HG02623 (cell line): ENCODE measurements around the gene EMP2.
"Not testable (repeated sequence)": the region's sequence is repeated elsewhere in the genome, so short reads cannot be mapped to it uniquely, and the experiment has no call there.

Source experiments
- ATAC-seq: cut with Tn5 transposase; IDR thresholded peaks from one replicate; pipeline ENCODE4 v1.9.1; 2021; ENCODE audit warnings: moderate library complexity; ENCODE audit not compliant: unreplicated experiment

The EMP2 gene

DNA sequence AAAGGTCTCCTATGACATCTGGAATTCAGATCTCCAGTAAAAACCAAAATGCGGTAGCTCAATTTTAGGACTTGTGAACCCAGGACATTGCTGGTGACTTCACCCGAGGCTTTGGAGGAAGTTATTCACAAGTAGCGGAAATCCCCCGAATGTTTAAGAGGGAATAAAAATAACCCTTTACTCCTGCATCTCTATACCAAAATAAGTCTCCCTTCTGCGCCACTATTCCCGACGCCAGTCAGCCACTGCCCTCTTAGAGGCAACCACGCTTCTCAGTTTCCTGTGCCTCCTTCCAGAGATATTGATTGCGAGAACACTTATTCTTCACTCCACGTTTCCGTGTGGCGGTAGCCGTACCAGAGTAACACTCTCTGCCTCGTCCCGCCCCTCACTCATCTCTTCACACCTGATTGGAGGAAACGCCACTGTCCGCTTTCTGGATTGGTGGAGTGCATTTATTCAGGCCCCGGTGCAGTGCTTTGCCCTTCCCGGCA, 27.4 kb downstream of the EMP2 start:
- ATAC-seq, result peak; percentile 98

DNA sequence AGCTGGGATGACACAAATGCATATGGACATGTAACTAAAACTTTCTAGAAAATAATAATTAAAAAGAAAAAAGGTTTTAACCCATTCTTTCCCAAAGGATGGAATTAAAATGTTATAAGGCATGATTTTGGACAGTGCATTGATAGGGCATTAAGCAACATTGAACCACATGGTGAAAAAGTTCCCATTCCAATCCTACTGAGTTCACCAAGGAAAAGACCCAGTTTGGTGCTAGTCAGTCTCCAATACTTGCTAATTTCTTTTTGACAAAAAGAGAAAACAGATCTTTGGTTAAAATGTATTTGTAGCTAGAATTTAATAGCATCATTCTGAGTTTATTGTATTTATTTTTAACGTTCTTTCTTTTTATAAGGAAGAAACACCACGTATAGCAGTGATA, 28.1 kb downstream of the EMP2 start:
- ATAC-seq, result no peak

DNA sequence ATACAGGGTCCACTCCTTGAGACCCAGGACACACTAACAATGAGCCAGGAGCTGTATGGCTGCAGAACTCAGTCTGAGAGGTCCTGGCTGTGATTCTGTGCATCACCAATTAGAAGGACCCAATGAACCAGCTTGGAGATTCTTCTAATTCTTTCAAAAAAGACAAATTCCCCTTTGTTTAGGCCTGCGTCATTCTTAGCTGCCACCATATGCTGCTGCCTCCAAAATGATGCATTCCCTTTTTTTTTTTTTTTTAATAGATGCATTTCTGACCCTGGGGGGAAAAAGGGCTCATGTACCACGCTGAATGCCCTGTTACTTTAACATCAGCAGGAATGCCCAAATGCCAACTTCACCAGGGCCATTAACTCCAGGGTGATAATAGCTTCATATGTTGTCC, 28.5 kb downstream of the EMP2 start:
- no peak for ATAC-seq

DNA sequence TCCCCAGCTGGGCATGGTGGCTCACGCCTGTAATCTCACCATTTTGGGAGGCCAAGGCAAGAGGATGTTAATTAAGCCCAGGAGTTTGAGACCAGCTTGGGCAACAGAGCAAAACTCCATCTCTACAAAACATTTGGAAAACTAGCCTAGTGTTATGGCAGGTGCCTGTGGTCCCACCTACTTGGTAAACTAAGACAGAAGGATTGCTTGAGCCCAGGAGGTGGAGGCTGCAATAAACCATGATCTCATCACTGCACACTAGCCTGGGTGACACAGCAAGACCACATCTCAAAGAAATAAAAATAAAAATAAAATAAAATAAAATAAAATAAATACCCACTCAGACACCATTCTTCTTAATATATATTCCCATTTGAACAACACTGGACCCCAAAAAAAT, 32.0 kb downstream of the EMP2 start:
- no peak for ATAC-seq

DNA sequence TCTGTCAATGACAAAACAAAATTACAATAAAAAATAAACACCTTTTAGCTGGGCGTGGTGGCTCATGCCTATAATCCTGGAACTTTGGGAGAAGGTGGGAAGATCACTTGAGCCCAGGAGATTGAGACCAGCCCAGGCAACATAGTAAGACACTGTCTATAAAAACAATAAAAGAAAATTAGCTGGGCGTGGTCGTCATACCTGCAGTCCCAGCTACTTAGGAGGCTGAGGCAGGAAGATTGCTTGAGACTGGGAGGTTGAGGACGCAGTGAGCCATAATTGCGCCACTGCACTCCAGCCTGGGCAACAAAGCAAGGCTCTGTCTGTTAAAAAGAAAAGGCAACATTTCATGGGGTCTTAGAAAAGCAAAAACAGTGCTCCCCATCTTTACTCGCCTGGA, 32.7 kb downstream of the EMP2 start:
- no peak for ATAC-seq

DNA sequence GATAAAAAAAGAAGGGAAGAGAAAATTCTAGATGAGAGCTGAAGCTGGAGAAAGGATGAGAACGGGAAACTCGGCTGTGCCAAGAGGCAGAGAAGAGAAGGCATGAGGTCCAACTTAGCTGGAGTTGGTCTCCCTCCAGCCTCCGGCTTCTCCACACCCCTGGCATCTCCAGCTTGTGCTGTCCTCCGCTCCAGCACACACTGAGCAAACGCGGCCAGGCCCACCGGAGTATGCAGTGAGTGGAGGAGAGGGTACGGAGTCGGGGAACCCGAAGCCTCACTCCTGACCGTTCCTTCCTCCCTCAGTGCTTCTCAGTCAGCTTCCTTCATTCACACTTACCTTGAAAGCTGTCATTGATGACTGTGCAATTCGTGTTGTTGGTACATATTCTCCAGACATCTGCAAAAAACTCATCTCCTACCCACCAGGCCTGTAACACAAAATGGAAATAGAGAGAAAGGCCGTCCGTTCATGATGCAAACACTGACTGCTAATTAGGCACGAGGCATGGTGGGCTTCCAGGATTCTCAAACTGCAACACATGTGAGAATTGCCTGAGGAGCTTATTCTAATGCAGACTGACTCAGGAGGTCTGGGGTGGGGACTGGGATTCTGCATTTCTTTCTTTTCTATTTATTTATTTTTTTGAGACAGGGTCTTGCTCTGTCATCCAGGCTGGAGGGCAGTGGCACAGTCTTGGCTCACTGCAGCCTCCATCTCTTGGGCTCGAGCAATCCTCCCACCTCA, 37.0 kb downstream of the EMP2 start:
- no peak for ATAC-seq

DNA sequence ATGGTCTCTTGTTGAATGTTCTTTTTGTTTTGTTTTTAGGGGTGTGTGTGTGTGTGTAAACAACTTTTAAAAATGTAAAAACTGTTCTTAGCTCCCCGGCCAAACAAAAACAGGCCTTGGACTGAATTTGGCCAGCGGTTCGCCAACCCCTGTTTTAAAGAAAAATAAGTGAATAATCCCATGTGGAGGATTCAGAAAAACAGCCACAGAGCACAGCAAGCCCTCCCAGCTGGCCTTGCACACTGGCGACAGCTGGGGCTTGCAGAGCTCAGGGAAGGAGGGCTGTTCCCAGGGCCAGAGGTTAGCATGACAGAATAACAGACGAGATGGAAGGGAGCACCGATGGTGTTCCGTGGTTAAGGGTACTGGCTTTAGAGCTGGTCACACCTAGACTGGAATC, 39.0 kb downstream of the EMP2 start:
- no peak for ATAC-seq

DNA sequence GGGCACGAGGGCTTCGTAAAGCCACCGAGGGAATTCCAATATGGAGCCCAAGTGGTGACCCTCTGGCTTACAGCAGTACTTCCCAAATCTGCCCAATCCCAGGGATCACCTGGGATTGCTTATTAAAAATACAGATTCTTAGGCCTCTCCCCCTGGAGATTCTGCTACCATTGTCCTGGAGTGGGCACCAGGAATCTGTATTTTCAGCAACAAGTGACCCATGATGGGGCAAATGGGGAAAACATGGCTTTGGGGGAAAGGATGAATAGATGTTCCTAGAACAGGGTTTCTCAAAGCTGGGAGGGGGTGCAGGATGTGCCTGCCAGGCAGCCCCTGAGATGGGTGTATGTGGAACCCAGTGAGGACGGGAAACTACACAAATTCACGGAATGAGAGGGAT, 40.6 kb downstream of the EMP2 start:
- ATAC-seq, result no peak

DNA sequence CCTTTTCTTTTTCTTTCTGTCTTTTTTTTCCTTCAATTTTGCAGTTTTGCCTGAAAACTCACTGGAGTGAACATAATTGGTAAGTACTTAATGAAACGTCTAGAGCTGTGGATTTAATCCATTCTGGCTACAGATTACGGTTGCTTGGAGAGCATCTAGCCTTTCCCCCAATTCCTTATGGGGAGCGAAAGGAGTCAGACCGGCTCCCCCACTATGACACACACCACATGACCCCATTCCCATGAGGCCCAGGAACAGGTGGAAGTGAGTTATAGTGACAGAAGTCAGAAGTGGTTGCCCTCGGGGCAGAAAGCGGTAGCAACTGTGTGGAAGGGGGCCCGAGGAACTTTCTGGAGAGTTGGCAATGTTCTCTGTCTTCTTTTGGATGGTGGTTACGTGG, 41.2 kb downstream of the EMP2 start:
- ATAC-seq, result no peak

DNA sequence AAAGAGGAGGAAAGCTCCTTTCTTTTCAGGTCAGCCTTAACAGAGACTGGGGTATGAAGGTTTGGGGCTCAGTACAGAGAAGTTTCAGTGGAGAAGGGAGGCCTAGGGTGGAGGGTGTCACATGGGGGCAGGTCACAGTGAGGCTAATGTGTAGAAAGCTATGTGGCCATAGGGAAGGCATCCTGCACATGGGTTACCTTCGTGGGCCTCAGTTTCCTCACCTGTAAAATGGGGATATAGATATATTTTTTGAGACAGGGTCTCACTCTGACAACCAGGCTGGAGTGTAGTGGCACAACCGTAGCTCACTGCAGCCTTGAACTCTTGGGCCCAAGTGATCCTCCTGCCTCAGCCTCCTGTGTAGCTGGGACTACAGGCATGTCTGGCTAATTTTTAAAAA, 41.8 kb downstream of the EMP2 start:
- no peak for ATAC-seq

DNA sequence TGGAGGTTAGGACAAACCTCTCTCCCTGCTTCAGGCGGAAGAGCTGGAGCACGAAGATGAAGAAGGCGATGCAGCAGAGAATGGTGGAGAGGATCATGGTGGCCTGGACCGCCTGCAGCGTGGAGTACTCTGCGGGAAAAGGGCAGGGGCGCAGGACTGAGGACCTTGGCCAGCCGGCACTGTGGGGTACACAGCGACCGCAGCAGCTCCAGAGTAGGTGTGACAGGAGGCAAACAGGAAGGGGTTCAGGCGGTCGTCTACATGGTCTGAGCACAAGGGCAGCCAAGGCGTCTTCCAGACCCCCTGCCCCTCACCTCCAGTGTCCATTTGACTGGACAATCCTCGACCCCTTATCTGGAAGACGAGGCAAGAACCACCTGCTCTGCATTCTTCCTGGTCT, 42.5 kb downstream of the EMP2 start:
- no peak for ATAC-seq

DNA sequence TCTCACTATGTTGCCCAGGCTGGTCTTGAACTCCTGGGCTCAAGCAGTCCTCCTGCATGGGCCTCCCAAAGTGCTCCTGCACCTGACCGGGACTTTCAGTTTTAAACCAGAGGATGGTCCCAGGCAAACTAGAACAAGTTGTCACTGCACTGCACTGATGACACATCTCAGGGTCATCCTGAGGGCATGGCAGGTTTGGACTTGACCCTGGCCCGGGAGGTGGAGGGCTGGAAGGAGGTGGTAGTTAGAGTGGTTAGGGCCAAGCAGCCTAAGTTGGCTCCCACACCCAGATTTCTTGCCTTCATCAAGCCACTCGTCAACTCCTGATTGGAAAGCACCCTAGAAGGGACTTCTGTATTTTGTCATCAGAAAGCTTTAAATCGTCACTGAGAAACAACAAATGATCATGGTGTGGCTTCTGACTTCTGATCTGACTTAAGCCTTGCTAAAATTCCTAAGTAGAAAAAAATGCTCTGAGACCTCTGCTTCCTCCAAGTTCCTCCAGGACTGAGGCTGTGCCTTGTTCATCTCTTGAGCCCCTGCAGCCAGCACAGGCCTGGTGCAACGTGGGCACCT, 43.5 kb downstream of the EMP2 start:
- ATAC-seq, result no peak

DNA sequence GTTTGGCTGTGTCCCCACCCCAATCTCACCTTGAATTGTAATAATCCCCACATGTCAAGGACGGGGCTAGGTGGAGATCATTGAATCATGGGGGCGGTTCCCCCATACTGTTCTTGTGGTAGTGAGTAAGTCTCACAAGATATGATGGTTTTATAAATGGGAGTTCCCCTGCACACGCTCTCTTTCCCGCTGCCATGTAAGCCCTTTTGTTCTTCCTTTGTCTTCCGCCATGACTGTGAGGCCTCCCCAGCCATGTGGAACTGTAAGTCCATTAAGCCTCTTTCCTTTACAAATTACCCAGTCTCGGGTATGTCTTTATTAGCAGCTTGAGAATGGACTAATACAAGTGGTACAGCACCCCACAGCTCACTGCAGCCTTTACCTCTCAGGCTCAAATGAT, 44.1 kb downstream of the EMP2 start:
- not testable (repeated sequence) for ATAC-seq

DNA sequence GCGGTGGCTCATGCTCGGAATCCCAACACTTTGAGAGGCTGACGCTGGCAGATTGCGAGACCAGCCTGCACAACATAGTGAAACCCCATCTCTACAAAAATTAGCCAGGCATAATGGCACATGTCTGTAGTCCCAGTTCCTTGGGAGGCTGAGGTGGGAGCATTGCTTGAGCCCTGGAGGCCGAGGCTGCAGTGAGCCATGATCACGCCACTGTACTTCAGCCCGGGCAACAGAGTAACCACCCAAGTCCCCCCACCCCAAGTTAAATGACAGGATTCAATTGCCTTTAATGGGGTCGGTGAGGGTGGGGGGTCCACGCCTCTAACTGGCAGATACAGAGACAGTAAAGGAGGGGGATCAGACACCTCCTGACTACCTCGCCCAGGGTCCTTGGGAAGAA, 44.9 kb downstream of the EMP2 start:
- no peak for ATAC-seq

DNA sequence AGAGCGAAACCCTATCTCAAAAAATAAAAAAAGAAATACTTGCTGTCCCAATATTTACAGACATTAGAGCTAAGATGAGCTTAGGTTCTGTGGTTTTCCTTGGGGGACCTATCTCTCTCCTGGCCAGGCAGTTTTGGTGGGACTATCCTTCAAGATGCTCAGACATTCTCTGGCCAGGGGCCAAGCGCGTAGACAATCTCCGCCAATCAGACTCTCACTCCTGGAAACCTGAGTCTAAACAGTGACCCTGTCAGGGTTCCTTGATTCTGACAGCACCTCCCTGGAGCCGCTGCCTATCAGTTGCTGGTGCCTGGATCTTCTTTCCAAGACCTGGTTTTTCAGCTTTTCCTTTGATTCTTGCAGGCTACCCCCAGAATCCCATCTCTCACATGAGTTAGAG, 45.6 kb downstream of the EMP2 start:
- ATAC-seq, result no peak

DNA sequence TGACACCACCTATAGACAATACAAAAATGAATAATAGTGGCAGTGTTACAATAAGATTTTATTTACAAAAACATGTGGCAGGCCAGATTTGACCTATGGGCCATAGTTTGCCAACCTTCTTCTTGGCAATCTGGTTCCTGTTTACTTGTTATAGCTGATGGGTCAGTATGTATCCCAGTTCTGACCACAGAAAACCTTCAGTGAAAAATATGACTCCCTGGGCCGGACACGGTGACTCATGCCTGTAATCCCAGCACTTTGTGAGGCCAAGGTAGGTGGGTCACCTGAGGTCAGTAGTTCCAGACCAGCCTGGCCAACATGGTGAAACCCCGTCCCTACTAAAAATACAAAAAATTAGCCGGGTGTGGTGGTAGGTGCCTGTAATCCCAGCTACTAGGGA, 46.8 kb downstream of the EMP2 start:
- ATAC-seq, result not testable (repeated sequence)

DNA sequence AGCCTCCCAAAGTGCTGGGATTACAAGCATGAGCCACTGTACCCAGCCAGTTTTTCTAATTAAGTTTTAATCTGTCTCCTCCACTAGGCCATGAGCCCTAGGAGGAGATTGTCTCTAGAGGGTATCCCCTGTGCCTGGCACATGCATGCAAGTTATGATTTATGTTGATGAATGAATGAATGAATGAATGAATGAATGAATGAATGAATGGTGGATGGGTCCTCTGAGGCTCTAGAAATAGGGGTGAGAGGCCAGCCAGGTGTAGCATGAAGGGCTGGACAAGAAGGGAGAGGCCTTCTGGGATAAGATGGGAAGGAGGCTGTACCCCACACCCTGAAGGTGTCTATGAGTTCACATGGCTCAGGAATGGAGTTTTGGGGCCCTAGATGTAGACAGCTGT, 48.8 kb downstream of the EMP2 start:
- no peak for ATAC-seq

DNA sequence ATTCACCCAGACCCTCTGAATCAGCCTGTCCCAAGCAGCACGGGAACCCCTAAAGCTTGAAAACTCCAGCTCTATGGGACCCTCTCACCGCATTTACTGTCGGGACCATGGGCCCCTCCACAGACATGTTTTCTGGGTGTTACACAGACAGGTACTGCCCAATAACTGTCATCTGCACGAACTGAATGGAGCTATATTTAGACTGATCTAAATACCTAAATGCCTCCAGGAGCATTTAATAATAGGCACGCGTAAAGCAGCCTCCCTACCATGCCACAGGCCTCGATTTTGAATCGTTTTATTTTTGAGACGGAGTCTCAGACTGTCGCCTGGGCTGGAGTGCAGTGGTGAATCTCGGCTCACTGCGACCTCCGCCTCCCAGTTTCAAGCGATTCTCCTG, 49.7 kb downstream of the EMP2 start:
- ATAC-seq, result no peak

DNA sequence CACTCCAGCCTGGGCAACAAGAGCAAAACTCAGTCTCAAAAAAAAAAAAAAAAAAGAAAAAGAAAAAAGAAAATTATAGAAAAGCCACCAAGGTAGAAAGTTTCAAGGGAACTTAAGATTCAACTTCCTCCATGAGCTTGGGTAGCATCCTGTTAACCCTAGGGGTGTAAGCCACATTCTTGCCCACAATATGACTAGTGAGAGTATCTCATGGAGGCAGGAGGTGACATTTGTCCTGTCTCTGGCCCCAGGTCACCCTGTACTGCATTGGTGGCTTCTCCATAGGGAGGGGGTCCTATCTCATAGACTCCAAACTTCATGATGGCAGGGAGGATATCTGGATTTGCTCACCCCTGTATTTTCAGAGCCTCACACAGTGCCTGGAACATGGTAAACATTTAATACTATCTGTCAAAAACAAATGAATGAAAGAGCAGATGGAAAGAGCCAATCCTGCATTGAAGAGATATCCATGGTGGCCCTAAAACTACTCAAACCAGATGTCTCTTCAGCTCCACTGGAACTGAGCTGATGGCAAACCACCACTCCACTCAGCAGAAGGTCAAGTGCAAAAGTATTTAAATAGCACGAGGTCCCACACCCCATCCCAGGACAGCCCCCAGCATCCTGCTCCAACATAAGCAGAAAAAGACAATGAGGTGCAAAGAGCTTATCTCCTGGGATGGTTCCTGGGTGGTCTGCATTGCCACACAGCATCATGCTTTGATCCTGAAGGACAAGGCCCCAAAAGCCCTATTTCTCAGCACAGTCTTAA, 50.3 kb downstream of the EMP2 start:
- no peak for ATAC-seq

DNA sequence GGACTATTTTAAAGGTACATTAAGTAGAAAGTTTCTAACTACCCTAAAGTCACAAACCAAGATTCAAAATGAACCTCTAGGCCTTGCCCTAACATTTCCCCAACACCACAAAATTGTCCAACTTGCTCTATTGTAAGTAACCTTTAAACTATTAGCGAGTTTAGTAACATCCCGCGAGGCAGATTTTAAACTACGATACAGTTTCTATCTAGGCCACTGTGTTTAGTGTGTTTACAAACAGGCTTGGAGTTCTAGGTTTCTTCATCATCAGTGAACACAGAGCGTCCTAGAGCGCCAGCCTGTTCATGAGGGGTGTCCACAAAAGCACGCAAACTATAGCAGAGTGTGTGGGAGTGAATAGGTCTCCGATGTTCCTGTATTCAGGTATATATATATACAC, 51.8 kb downstream of the EMP2 start:
- ATAC-seq, result no peak

DNA sequence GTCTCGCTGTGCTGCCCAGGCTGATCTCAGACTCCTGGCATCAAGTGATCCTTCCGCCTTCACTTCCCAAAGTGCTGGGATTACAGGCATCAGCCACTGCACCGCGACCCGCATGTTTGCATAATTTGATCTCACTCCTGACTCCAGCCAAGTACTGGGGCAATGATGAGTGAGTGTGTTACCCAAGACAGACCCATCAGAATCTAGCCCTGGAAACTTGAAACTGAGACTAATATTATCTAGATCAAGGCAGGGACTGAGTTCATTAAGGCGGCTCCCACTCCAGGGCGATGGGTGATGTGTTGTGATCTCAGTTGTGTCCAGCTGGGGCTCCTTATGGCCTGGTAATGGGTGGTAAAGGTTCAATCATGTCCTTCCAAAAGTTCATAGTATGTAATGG, 53.4 kb downstream of the EMP2 start:
- no peak for ATAC-seq

DNA sequence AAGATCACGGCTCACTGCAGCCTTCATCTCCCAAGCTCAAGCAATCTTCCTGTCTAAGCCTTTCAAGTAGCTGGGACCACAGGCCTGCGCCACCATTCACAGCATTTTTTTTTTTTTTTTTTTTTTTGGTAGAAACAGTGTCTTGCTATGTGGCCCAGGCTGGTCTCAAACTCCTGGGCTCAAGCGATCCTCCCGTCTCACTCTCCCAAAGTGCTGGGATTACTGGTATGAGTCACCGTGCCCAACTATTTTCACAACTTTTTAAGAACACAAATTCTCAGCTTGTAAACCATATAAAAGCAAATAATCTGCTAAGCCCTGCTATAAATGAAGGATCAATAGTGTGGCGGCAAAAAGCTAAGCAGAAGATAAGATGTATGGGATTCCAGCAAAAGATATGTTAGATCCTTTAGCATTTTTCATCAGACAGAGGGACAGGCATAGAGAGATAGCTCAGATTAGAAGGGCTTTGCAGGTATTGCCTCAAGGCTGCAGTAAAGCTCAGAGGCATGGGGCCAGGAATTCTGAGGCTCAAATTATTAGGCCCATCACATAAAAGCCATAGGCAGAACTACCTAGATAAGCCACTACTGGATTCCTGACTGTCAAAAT, 55.1 kb downstream of the EMP2 start:
- no peak for ATAC-seq
